Hepatic stellate cell (primary cell): ENCODE results near the gene HYAL1.
"Not testable (repeated sequence)": the region's sequence is repeated elsewhere in the genome, so short reads cannot be mapped to it uniquely, and the experiment has no call there.

Experiments
- DNase-seq: peaks from one replicate; pipeline ENCODE4 v3.0.0; 2011; ENCODE audit warnings: low spot score

Gene HYAL1

DNA sequence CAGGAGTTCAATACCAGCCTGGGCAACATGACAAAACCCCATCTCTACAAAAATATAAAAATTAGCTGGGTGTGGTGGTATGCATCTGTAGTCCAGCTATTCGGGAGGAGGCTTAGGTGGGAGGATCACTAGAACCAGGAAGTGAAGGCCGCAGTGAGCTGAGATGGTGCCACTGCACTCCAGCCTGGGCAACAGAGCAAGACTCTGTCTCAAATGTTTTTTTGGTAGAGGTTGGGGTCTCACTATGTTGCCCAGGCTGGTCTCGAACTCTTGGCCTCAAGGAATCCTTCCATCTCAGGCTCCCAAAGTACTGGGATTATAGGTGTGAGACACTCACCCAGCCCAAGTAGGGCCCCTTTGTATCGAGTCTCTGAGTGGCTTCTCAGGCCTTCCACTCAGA, 9.3 kb downstream of the HYAL1 start:
- no peak for DNase-seq

GRCh38 chr3:50293079-50293801, 10.1 kb downstream of the HYAL1 start:
- no peak for DNase-seq

- peak; percentile 97 for DNase-seq
Observed at GRCh38 chr3:50292159-50293078, 11.0 kb downstream of the HYAL1 start, which contains the start of gene IFRD2. TSS of gene IFRD2 (minus strand) at chr3:50292429. CDS start at chr3:50292274, 155 bp downstream.

- DNase-seq, result no peak
Observed at GRCh38 chr3:50290161-50290641, 13.2 kb downstream of the HYAL1 start.

GRCh38 chr3:50289130-50289529, 14.2 kb downstream of the HYAL1 start:
- no peak for DNase-seq

DNA sequence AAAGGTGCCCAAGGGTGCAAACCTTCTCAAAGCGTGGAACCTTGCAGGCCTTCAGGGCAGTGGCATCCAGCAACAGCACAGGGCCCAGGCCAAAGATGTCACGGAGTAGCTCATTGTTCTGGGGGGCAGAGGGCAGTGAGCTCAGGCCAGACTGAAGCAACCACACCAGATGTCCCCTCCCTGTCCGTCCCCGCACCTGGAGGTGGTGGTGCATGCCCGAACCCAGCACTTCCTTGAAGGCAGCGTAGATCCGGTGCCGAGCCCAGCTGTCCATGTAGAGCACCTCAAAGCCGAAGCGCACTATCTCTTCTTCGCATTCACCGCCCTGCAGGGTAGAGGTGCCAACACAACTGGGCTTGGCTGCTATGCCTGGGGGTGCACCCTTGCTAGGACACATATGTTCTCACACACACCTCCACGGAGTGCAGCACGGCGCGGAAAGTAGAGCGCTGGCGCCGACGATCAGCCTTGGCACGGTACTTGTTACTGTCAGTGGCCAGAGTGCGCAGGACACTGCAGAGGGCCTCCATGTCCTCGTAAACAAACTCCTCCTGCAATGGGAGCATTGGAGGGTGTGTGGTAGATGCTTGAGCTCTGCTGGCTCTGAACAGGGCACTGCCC, 14.9 kb downstream of the HYAL1 start:
- no peak for DNase-seq

- DNase-seq, result no peak
Observed at GRCh38 chr3:50287262-50287661, 16.1 kb downstream of the HYAL1 start.

GRCh38 chr3:50286322-50287227, 16.8 kb downstream of the HYAL1 start:
- no peak for DNase-seq

DNA sequence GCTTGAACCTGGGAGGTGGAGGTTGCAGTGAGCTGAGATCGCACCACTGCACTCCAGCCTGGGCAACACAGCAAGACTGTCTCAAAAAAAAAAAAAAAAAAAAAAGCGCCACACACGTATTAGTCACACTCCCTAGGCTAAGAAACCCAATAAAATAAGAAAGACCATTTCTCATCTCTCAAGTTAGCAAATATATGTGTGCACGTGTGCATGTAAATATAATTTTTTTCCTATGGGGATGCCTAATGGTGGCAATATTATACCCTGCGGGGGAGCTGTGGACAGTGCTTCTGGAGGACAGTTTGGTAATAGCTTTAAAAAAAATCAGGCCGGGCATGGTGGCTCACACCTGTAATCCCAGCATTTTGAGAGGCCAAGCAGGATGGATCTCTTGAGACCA, 19.3 kb downstream of the HYAL1 start:
- DNase-seq, result not testable (repeated sequence)

DNA sequence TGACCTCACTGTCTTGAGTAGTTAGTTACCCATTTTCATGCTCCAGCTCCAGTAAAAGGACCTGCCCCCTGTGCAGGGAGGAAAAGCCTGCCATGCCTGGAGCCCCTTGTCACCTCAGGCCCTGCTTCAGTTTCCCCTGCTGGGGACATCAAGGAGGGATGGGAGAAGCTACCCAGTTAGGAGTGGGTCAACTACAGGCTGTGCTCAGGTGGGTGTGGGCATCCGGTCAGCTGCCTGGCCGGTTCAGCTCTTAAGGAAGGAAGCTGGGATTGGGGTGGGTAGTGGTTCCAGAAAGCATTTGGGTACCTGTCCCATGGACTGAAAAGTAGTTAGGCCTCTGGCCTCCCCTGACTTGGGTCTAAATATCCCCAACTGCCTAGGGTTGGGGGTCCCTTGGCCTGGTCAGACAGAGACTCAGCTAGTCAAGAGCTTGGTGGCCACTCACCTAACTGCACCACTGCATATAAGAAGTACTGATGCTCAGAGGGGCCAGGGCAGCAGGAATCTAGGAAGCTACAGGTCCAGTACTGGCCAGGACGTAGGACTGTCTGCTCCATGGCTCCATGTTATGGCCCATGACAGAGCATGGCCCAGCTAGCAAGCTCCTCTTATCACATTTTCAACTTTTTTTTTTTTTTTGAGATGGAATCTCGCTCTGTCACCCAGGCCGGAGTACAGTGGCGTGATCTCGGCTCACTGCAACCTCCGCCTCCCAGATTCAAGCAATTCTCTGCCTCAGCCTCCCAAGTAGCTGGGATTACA, 23.9 kb downstream of the HYAL1 start:
- DNase-seq, result no peak

DNA sequence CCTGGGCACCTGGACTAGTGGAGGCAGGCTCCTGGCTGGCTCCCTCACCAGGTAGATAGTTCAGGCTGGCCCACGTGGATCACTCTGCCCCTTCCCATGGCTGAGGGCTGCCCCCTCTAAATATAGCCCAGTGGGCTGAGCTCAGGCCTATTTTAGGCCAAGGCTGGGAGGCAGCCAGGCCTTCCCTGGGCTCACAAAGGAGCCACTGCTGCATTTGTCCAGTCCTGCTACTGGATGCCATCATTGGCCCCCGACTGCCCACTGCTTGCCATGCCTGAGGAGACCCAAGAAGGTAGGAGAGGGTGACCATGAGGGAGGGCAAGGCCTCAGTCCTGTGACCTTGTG, 24.5 kb downstream of the HYAL1 start, which contains the start of gene LSMEM2:
Gene LSMEM2 (plus strand): TSS at position 208 of the 345 bp plus-strand sequence. CDS start 27 bp downstream, at position 235.
- DNase-seq, result no peak

DNA sequence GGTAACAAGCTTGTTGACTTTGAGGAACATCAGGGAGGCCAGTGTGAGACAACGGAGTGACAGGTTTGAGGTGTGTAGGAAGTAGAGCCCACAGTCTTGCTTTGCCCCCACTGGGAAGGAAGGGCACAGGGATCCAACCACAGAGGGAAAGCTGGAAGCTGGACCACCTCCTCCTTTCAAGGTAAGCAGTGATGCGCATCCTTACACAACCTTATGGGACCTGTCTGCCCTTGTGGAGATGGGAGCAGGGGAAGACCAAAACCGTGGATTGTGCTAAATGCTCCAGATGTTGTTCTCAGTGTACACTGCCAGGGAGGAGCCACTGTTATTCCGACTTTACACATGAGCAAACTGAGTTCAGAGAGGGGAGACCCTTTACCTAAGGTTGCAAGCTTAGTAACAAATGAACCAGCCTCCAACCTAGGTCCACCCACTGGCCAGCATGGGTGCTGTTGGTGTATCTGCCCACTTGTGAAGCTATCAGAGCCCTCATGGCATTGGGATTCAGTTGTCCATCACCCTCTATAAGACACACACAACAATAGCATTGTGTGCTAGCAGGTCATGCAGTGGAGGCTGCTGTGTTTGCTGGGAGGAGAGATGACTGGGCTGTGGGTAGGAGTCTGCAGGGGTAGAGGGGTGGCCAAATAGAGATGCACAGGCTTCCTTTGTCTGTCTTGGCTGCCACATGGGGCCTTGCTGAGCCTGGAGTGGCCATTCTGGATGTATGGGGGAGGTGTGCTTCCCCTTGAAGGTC, 25.1 kb downstream of the HYAL1 start:
- DNase-seq, result no peak

GRCh38 chr3:50276762-50277101, 26.6 kb downstream of the HYAL1 start:
- DNase-seq, result no peak

- no peak for DNase-seq
Observed at GRCh38 chr3:50275996-50276761, 27.2 kb downstream of the HYAL1 start.

- no peak for DNase-seq
Observed at GRCh38 chr3:50275141-50275995, 28.0 kb downstream of the HYAL1 start.

DNA sequence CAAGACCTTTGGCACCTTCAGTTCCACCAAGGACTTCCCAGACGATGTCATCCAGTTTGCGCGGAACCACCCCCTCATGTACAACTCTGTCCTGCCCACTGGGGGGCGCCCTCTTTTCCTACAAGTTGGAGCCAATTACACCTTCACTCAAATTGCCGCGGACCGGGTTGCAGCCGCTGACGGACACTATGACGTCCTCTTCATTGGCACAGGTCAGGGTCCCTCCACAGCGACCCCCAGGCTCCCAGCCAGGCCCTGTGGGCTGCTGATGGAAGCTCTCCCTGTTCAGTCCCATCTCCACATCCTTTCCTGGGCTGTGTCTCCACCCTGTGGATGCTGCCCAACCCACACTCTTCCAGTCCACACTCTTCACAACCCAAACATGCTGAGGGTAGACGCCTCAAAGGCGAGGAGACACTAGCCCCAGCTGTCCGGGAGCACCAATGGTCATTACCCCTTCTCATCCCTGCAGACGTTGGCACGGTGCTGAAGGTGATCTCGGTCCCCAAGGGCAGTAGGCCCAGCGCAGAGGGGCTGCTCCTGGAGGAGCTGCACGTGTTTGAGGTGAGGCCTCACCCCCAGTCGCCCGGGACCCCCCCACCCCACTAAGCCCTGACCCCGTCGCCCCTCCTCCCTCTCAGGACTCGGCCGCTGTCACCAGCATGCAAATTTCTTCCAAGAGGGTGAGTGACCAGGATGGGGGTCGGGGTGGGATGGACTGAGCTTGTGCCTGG, 28.8 kb downstream of the HYAL1 start:
- peak; percentile 82 for DNase-seq

DNA sequence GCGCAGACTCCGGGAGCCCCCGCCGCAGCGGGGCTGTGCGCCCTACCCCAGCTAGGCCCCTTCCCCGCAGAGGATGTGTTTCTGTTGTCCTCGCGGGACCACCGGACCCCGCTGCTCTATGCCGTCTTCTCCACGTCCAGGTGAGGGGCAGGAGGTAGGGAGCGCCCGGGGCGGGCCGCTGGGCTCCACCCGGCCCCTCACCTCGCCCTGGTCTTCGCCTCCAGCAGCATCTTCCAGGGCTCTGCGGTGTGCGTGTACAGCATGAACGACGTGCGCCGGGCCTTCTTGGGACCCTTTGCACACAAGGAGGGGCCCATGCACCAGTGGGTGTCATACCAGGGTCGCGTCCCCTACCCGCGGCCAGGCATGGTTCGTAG, 29.7 kb downstream of the HYAL1 start:
- no peak for DNase-seq
